ENCODE measurements around the gene ZMIZ1.

ZMIZ1 gene

DNA sequence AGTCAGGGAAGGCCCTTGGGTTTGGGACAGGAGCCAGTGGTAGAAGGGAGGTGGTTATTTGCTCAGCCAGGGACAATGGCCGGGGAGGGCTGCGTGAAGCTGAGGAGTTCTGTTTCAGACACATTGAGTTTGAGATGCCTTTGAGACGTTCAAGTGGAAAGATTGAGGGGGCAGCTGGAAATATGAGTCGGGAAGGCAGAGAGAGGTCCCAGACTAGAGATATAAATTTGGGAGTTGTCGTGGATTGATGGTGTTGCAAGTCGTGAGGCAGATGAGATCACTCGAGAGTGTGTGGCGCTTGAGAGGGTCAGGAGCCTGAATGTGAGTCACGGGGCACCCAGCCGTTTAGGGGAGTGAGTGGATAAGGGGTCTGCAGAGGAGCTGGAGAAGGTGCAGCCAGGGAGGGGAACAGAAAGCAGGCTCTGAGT is 73.3 kb downstream of the ZMIZ1 start:
- DNase-seq = no peak

- DNase-seq = no peak
These were observed 74.0 kb downstream of the ZMIZ1 start for GRCh38 chr10:79142522-79143309.

DNA sequence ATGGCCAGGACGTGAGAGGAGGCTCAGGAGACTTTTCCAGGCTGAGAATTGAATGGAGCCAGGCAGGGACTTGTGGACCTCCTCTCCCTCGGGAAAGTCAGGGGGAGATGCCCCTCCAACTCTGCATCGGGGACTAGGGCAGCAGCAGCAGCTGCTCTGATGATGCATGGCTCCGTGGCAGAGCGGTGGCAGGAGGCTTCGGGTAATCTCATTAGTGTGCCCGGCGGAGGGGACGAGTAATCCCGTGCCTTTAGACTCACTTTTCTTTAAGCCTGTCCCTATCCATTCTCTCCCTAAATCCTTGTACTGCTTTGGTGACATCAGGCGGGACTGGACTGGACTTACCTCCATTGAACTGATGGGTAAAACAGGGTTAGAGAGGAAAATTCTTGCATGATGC is 75.1 kb downstream of the ZMIZ1 start:
- no peak for DNase-seq

DNA sequence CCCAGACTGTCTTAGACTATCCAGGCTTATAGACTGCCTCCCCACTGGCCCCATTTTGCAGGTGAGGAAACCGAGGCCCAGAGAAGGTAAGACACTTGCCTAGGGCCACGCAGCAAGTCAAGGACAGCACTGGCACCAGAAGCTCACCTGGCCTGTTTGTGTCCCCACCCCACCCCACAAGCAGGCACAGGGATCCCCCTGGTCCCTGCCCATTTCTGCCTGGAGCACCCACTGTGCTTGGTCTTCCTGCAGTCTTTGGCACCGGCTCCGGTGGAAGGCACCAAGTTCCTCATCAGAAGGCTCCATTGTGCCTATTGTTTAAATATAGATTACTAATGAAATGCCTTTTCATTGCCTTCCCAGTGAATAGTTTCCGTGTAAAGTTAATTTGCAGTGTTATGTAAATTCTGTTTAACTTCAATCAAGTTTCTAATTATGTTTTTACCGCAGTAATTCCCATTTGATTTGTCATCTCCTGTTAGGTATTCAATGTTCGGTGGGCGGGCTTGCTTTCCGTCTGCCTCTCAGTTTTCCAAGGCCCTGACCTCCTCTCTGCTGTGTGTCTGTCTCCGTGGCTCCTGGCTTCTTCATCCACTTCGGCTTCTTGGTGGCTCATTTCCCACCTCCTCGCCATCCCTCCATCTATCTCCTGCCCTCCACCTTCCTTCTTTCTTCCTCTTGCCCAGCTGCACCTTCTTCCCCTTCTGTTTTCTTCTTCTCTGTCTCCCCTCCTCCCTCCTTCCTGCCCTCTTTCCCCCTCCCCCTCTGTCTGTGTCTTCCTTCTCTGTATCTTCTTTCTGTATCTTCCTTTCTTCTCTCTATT is 75.8 kb downstream of the ZMIZ1 start:
- no peak for DNase-seq

DNA sequence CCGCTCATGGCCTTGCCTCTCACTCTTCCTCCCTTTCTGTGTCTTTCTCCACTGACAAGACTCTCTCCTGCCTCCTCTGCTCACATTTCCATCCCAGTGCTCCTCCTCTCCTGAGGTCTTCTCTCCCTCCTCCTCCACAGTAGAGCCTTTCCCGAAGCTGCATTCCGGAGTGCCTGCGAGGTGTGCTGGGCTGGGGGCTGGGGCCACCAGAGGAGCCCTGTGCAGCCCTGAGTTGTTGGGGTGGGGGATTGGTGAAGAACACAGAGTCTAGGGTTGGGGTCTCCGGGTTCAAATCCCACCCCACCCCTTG is 76.4 kb downstream of the ZMIZ1 start:
- no peak for DNase-seq

DNA sequence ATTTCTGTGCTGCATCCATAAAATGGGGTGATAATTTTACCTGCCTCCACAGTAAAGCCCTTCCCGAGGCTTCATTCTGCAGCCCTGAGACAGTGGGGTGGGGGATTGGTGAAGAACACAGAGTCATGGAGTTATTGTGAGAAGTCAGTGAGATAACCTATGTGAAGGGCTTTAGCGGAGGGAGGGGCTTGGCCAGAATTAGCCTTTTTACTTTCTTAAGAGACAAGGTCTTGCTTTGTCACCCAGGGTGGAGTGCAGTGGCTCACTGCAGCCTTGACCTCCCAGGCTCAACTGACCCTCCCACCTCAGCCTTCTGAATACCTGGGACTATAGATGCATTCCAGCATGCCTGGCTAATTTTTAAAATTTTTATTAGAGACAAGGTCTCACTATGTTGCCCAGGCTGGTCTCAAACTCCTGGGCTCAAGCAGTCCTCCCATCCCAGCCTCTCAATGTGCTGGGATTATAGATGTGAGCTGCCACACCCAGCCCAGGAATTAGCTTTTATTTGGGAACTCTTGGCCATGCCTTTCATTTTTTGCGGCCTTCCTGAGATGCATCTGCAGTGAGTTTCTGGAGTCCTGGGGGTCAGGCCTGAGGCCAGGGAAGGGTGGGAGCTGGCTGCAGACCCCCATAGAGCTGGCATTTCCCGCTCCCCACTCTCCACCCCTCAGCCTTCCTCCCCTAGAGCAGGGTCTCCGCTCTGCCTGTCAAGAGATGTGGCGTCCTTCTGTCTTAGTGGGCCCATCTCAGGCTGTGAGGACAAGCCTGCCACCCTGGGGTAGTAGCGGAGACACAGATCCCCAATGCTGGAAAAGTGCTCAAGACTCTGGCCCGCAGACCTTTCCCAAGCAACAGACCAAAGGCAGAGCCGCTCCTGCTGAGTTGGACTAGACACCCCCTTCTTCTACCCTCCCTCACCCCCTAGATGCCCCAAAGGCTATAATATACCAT is 77.0 kb downstream of the ZMIZ1 start:
- DNase-seq = no peak

DNA sequence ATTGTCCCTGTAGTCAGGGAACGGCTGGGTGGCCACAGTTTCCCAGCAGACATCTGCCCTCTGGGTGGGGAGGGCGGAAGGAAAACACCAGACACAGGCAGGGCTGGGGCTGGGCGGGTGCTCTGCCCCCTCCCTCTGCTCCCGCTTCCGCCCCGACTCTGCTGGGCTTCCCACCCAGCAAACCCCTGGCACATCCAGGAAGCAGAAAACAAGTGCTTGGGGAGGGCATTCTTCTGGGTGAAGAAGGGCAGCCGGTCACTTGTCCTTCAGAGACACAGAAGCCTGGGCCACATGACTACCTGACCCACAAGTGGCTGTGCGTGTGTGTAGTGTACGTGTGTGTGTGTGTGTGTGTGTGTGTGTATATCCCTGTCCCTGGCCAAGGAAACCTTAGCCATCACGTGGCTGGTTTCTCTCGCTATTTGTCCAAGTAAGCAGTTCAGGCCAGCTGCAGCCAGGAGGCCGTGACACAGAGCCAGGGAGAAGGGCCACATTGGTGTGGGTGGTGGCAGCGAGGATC is 77.9 kb downstream of the ZMIZ1 start:
- DNase-seq = no peak

GRCh38 chr10:79147306-79147705 is 78.5 kb downstream of the ZMIZ1 start:
- DNase-seq = no peak

DNA sequence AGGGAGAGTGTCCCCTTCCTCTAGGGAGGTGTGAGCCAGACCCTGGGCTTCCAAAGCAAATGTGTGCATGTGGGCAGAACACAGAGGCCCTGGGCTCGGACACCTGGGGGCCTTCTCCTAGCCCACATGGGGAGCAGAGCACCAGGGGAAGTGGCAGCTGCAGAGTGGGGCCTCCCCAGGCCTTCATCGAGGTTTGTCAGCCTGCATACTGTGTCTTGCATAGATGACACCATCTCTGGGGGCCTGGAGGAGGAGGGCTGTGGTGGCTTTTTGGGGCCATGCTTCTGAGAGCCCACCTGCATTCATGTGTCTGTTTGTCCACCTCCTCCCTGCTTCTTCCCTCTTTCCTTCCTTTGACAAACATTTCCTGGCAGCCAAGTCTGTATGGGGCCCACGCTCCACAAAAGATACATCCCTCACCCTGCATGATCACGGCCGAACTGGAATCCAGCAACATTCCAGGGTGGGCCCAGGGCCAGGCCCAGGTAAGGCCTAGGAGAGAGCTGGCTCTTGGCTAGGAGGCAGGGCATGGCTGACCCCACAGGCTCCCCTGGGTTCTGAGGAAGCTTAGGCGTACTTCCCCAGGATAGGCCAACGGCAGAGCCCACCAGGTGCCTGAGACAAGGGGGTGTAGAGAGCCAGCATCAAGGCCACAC is 79.2 kb downstream of the ZMIZ1 start:
- DNase-seq = no peak

- DNase-seq = no peak
These were observed 79.9 kb downstream of the ZMIZ1 start for GRCh38 chr10:79148452-79149344.

DNA sequence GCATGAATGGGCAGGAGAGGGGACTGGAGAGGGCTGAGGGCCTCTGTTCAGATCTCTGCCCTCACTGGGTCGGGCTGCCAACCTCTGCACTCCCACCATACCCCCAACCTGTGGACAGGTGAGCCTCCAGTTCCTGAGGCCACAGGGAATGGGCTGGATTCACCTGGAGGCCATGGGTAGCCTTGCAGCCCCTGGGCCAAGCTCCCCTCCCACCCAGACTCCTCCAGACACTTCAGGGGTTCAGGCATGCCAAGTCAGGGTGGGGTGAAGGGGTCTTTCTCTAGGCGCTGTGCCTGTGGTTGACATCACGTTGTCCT is 80.5 kb downstream of the ZMIZ1 start:
- no peak for DNase-seq

GRCh38 chr10:79149662-79150443 is 81.1 kb downstream of the ZMIZ1 start:
- peak; percentile 50 for DNase-seq

DNA sequence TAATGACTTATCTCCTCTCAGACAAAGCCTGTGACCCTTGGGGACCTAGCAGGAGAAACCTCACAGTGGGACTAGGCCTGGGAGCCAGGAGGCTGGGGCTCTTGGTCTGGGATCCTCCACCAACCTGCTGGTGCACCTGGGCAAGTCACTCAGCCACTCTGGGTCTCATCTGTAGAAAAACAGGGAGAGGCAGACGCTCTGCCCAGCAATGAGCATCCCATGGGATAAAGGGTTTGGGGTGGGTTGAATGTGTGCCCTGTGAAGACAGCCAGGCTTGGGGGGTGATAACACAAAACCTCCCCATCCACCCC is 81.6 kb downstream of the ZMIZ1 start:
- DNase-seq = no peak

DNA sequence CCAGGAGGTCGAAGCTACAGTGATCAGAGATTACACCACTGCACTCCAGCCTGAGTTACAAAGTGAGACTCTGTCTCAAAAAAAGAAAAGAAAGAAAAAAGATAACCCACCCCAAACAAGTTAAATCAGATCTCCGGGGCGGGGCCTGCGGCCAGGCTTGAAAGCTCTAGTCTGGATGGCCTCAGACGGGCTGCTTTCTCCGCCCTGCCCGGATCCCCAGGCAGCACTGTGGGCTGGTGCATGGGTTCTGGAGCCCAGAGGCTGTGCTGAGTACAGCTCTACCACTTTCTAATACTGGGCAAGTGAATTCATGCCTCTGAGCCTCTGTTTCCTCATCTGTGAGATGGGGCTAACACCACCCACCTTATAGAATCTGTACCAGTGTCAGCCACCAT is 83.7 kb downstream of the ZMIZ1 start:
- no peak for DNase-seq

DNA sequence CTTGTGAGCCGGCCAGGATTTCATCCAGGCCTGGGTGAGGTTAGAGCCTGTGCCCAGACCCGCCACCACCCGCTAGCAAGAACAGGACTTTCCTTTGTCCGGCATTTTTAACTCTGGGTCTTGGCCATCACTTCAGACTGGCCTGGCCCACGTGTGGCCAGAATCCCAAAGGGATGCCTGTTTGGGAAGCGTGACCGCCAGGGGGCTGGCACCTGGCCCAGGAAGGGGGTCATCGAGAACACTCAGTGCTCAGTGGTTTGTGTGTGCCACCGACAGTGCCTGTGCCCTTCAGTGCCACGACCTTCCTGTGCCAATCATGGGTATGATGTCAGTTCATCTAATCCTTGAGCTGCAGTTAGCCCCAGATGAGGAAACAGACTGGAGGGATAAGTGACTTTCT is 85.0 kb downstream of the ZMIZ1 start:
- no peak for DNase-seq

GRCh38 chr10:79155301-79156081 is 86.7 kb downstream of the ZMIZ1 start:
- no peak for DNase-seq

DNA sequence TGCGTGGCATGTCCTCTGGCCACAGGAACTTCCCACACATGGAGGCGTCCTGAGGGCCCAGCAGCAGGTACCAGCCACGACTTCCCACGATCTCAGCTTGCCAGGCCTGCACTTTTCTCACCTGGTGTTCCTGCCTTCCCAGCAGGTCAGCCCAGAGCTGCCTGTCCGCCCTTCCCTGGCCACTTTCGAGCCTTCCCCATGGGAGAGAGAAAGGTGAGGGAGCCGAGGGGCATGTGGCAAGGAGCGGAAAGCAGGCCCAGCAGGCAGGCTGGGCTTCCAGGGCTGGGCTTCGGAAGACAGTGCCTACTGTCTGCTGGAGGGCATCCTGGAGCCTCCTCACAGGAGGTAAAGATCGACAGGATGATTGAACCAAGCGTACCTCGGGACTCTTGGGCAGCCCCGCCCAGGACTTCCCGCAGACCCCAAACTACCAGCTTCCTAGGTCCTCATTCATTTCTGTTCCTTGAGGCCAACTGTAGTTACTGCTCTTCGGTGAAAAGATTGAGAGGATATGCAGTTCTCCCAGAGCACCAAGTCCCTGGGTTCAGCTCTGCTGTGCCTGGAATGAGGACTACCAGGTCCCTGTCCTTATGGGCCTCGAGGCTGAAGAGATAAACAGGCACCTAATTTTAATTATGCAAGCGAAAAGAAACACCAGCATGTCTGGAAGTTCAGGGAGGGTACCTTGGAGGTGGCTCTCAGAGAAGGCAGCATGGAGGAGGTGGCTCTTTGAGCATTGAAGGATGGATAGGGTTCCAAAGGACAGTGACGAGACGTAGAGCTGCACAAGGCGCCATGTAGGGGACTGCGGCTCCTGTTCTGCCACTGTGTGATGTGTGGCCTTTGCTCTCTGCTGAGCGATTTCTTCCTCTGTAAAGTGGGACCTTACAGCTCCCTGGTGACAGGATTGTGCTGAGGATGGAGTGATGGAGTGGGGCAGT is 87.8 kb downstream of the ZMIZ1 start:
- no peak for DNase-seq

GRCh38 chr10:79158004-79158340 is 89.2 kb downstream of the ZMIZ1 start:
- no peak for DNase-seq
